ENCODE data around the gene DMTF1.

DMTF1 gene

DNA sequence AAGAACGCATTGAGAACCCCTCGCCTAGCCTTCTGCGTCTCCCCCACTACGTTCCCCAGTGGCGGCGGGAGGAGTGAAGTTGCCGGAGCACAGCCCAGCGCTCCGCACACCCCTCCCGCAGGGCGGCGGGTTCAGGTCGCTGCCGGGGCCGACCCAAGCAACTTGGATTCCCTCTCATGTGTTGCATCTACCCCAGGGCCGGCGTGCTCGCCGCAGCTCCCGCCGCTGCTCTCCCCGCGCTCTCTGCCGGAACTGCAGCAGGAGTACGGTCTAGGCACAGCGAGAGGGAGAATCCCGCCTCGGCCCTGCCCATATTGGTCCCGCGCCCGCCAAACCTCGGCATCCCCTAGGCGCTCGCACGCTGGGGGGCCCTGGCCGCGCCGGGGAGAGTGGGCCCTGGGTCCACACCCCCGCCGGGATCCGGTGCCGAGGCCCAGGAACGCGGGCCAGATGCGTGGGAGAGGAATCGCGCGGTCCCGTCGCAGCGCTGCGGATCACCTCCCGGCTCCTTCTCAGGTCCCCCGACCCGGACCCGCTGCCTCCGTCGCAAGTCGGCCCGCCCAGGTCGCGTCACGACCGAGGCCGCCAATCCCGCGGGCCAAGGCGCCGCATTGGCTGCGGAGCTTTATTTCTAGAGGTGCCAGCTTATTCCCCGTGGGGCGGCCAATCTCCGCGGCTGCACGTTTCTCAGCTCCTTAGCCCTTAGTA lies 67.9 kb downstream of the DMTF1 start:
- H3K4me1 ChIP-seq (ENCODE audit: insufficient read depth, low read length), result peaks cover 36% of the 10 kb centered on the region
- peak overlapping the region; percentile 87 for H2AFZ ChIP-seq (ENCODE audit: low read depth, low read length)
- H3K27me3 ChIP-seq (ENCODE audit: insufficient read depth, low read length, poor library complexity), result peaks cover 36% of the 10 kb centered on the region
- peak; percentile 80 for ATAC-seq (ENCODE audit: insufficient read depth, low read depth)
- no peaks in the 10 kb centered on the region for H3K9me3 ChIP-seq (ENCODE audit: insufficient read depth, low read length, severe bottlenecking)
- H4K20me1 ChIP-seq (ENCODE audit: insufficient read depth, low read length), result no peaks in the 10 kb centered on the region
- TF ChIP-seq EZH2 (IDR thresholded peaks at IDR 0.05; ENCODE audit: borderline replicate concordance, low read depth, low read length, severe bottlenecking), result no peak
- TF ChIP-seq, protein P1, sequence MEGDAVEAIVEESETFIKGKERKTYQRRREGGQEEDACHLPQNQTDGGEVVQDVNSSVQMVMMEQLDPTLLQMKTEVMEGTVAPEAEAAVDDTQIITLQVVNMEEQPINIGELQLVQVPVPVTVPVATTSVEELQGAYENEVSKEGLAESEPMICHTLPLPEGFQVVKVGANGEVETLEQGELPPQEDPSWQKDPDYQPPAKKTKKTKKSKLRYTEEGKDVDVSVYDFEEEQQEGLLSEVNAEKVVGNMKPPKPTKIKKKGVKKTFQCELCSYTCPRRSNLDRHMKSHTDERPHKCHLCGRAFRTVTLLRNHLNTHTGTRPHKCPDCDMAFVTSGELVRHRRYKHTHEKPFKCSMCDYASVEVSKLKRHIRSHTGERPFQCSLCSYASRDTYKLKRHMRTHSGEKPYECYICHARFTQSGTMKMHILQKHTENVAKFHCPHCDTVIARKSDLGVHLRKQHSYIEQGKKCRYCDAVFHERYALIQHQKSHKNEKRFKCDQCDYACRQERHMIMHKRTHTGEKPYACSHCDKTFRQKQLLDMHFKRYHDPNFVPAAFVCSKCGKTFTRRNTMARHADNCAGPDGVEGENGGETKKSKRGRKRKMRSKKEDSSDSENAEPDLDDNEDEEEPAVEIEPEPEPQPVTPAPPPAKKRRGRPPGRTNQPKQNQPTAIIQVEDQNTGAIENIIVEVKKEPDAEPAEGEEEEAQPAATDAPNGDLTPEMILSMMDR (IDR thresholded peaks at IDR 0.05; ENCODE audit: borderline replicate concordance, extremely low read depth, low read length, poor library complexity, severe bottlenecking), result no peak
- DNase-seq, result peak; percentile 81
- peak overlapping the region; percentile 84 for H3K4me2 ChIP-seq (ENCODE audit: insufficient read depth, low read length)
- H3K36me3 ChIP-seq (ENCODE audit: insufficient read depth, low read length), result peaks cover 16% of the 10 kb centered on the region
- peak overlapping the region; percentile 62 to 85 for H3K4me3 ChIP-seq (ENCODE audit: low read depth in 1 of 2, low read length in 2 of 2)
- peak overlapping the region; percentile 81 for H3K9ac ChIP-seq (ENCODE audit: low read depth, low read length)
- peak overlapping the region; percentile 76 for H3K27ac ChIP-seq (ENCODE audit: low read length)
- H3K79me2 ChIP-seq (ENCODE audit: insufficient read depth, low read length), result peaks cover 44% of the 10 kb centered on the region

DNA sequence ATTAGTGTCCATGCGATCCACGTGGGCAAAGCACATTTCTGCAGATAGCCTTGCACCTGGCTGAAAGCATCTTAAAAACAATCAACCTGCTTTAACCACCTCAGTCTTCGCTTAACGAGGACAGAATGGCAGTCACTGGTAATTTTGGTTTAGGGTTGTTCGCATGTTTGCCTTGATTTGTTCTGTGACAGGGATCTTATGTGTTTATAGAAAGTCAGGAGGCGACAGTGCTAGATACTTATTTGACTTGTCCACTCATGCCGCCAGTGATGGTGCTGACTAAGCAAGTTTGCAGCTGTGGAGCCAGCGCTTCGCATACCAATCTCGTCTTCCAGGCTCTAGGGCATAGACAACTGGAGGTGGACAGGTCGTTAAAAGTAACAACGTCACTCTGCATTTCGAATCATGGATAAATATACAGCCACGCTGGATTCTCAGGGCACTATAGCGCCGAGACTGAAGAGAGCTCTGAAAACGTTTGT lies 68.5 kb downstream of the DMTF1 start:
- H3K4me2 ChIP-seq (ENCODE audit: insufficient read depth, low read length), result peak overlapping the region; percentile 84
- no peak for DNase-seq
- H3K36me3 ChIP-seq (ENCODE audit: insufficient read depth, low read length), result peaks cover 16% of the 10 kb centered on the region
- H3K4me1 ChIP-seq (ENCODE audit: insufficient read depth, low read length), result peaks cover 36% of the 10 kb centered on the region
- peaks cover 36% of the 10 kb centered on the region for H3K27me3 ChIP-seq (ENCODE audit: insufficient read depth, low read length, poor library complexity)
- ATAC-seq (ENCODE audit: insufficient read depth, low read depth), result no peak
- peak overlapping the region; percentile 62 to 85; a peak in 3 of 4 replicates for H3K4me3 ChIP-seq (ENCODE audit: low read depth in 1 of 2, low read length in 2 of 2)
- peak overlapping the region; percentile 81 for H3K9ac ChIP-seq (ENCODE audit: low read depth, low read length)
- no peak overlapping the region for H3K27ac ChIP-seq (ENCODE audit: low read length)
- H3K9me3 ChIP-seq (ENCODE audit: insufficient read depth, low read length, severe bottlenecking), result no peaks in the 10 kb centered on the region
- TF ChIP-seq, protein P1 (IDR thresholded peaks at IDR 0.05; ENCODE audit: borderline replicate concordance, extremely low read depth, low read length, poor library complexity, severe bottlenecking), result no peak
- TF ChIP-seq EZH2 (IDR thresholded peaks at IDR 0.05; ENCODE audit: borderline replicate concordance, low read depth, low read length, severe bottlenecking), result no peak
- H2AFZ ChIP-seq (ENCODE audit: low read depth, low read length), result peak overlapping the region; percentile 87; the same call in 1 of the 2 replicates
- H4K20me1 ChIP-seq (ENCODE audit: insufficient read depth, low read length), result no peaks in the 10 kb centered on the region
- H3K79me2 ChIP-seq (ENCODE audit: insufficient read depth, low read length), result peaks cover 40% of the 10 kb centered on the region

DNA sequence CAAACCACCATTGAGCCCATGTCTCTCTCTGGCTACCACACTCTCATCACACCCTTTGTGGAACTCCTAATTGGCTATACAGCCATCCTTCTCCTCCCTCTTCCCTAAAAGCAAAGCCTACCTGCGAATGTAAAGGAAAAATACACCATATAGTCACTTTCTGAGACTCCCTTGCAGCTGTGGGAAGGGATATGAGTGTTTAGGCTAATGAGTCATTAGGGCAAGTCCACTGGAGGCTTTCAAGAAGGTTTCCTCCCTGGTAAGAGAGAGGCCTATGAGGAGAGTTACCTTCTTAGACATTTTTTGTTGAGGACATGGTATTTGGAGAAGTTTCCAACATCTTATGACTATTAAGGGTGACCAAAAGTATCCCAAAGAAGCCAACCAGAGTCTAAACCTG lies 71.4 kb downstream of the DMTF1 start:
- DNase-seq, result no peak
- Histone ChIP-seq H3K9ac (ENCODE audit: low read depth, low read length) (no peak overlapping the region), H3K4me1 (ENCODE audit: insufficient read depth, low read length) (peaks cover 15% of the 10 kb centered on the region), H3K4me3 (ENCODE audit: low read depth in 1 of 2, low read length in 2 of 2) (no peak overlapping the region), H3K36me3 (ENCODE audit: insufficient read depth, low read length) (peaks cover 3% of the 10 kb centered on the region; the same call in 1 of the 2 replicates), H3K4me2 (ENCODE audit: insufficient read depth, low read length) (no peak overlapping the region), H3K9me3 (ENCODE audit: insufficient read depth, low read length, severe bottlenecking) (no peaks in the 10 kb centered on the region), H3K27ac (ENCODE audit: low read length) (no peak overlapping the region), H3K27me3 (ENCODE audit: insufficient read depth, low read length, poor library complexity) (peaks cover 40% of the 10 kb centered on the region), H3K79me2 (ENCODE audit: insufficient read depth, low read length) (peaks cover 14% of the 10 kb centered on the region), H4K20me1 (ENCODE audit: insufficient read depth, low read length) (no peaks in the 10 kb centered on the region), H2AFZ (ENCODE audit: low read depth, low read length) (no peak overlapping the region)
- TF ChIP-seq, protein P1 (IDR thresholded peaks at IDR 0.05; ENCODE audit: borderline replicate concordance, extremely low read depth, low read length, poor library complexity, severe bottlenecking), result no peak
- TF ChIP-seq EZH2 (IDR thresholded peaks at IDR 0.05; ENCODE audit: borderline replicate concordance, low read depth, low read length, severe bottlenecking), result no peak
- ATAC-seq (ENCODE audit: insufficient read depth, low read depth), result no peak

All from DND-41 (cell line).